RWPE1 (cell line): ENCODE data around the gene EPS8L2.

Source experiments
- CTCF ChIA-PET: fragments of 350-600 bp; sonication (Branson Sonifier 250); formaldehyde crosslinking; extraction: SDS; loops from one replicate; lab custom pipeline; 2021; lab: Yijun Ruan, JAX
- POLR2A ChIA-PET: fragments of 400-600 bp; formaldehyde crosslinking; extraction: SDS; loops from one replicate; lab custom pipeline; 2020; ENCODE audit warnings: antibody characterized with exemption; ENCODE audit not compliant: low non-redundant PET; lab: Yijun Ruan, JAX
- DNase-seq: peaks from one replicate; pipeline ENCODE4 v3.0.0; 2012; ENCODE audit warnings: low spot score
- H3K27ac ChIP-seq: fragments of 450-650 bp; 2 replicates; pipeline ENCODE4 v1.5.1; 2017
- TF ChIP-seq, protein P1 (sequence below): fragments of 450-650 bp; conservative IDR thresholded peaks from 2 replicates; pipeline ENCODE4 v1.5.1; 2017; ENCODE audit warnings: low read depth, mild to moderate bottlenecking

Gene EPS8L2

GRCh38 chr11:695288-695537 lies 10.8 kb upstream of the EPS8L2 start:
- no peak for DNase-seq
- POLR2A ChIA-PET = interaction anchor here (1.8 kb wide), 1 partner anchor 12 kb away, joined by 5 read pairs; no protein-coding TSS in a partner anchor
- H3K27ac ChIP-seq = peak overlapping the region; percentile 97
- CTCF ChIA-PET = interaction anchor here (3.5 kb wide), 1 partner anchor 28 kb away, joined by 18 read pairs; no protein-coding TSS in a partner anchor
- TF ChIP-seq, protein P1, sequence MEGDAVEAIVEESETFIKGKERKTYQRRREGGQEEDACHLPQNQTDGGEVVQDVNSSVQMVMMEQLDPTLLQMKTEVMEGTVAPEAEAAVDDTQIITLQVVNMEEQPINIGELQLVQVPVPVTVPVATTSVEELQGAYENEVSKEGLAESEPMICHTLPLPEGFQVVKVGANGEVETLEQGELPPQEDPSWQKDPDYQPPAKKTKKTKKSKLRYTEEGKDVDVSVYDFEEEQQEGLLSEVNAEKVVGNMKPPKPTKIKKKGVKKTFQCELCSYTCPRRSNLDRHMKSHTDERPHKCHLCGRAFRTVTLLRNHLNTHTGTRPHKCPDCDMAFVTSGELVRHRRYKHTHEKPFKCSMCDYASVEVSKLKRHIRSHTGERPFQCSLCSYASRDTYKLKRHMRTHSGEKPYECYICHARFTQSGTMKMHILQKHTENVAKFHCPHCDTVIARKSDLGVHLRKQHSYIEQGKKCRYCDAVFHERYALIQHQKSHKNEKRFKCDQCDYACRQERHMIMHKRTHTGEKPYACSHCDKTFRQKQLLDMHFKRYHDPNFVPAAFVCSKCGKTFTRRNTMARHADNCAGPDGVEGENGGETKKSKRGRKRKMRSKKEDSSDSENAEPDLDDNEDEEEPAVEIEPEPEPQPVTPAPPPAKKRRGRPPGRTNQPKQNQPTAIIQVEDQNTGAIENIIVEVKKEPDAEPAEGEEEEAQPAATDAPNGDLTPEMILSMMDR = no peak

DNA sequence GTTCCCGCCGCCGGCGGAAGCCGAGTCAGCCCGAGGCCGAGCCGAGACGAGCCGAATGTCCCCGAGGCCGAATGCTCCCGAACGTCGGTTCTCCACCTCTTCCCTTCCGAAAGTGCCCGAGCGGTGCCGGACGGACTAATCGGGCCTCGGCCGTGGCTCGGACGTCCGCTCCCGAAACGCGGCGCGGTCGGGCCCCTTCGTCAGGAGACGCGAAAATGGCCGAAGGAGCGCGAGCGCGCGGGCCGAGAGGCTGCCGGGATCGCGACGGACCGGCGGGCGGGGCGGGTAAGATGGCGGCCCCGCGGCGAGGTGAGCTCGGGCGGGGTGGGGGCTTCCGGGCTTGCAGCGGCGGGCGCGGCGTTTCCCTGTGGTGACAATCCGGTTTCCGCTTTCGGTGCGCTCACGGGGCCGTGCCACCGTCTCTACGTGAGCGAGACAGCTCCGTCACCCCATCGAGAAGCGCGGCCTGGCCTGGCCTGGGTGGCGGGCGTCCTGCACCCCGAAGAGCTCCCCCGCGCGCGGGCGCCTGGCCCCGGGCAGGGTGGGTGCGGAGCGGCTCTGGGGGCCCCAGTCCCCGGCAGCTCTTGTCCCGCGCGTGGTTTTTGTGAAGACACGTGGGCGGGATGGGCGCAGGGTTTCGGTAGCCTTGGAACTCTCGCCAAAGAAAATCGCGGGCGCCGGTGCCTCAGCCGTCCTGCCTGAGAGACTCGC lies 10.3 kb upstream of the EPS8L2 start, which contains the start of gene TMEM80:
Gene TMEM80, plus strand, starts transcription at position 279 of the 711 bp plus-strand sequence. Its CDS starts 12 bp downstream, at position 291.
- peak; percentile 89 for DNase-seq
- peak within 1 kb of the TSS; percentile 97 for H3K27ac ChIP-seq
- POLR2A ChIA-PET = interaction anchor here (0.5 to 1.8 kb wide), 2 partner anchors 11 to 32 kb away, joined by 3 to 5 read pairs; no protein-coding TSS in a partner anchor
- TF ChIP-seq, protein P1 = no peak
- CTCF ChIA-PET = interaction anchor here (3.5 kb wide), 1 partner anchor 28 kb away, joined by 18 read pairs; no protein-coding TSS in a partner anchor

DNA sequence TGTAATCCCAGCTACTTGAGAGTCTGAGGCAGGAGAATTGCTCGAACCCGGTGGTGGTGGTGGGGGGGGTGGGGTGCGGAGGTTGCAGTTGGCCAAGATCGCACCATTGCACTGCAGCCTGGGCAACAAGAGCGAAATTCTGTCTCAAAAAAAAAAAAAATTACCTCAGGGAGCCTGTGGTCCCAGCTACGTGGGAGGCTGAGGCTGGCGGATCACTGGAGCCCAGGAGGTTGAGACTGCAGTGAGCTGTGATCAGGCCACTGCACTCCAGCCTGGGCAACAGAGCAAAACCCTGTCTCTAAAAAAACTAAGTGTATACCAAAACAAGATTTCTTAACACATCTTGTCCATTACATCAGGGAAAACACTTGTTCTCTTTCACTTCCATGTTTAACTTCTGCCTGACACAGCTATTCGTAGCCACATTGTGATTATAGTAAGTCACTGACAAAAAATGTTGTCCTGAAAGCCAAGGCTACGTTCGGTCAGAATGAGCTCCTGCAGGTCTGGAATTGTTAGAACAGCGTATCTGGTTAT lies 9.0 kb upstream of the EPS8L2 start:
- ChIA-PET CTCF (interaction anchor here (0.6 to 3.5 kb wide), 5 partner anchors 26 to 1707 kb away, joined by 4 to 18 read pairs (median 4); no protein-coding TSS in a partner anchor), POLR2A (interaction anchor here (0.6 to 1.7 kb wide), 5 partner anchors 10 to 113 kb away, joined by 3 to 4 read pairs (median 4); partner anchors contain the start of gene RPLP2)
- no peak for DNase-seq
- H3K27ac ChIP-seq = peak overlapping the region; percentile 97
- TF ChIP-seq, protein P1 = no peak

- TF ChIP-seq, protein P1 = no peak
- ChIA-PET CTCF (interaction anchor here (0.6 to 3.5 kb wide), 5 partner anchors 9 to 68 kb away, joined by 3 to 18 read pairs (median 4); no protein-coding TSS in a partner anchor), POLR2A (interaction anchor here (0.6 to 1.7 kb wide), 4 partner anchors 9 to 112 kb away, joined by 3 to 4 read pairs (median 4); partner anchors contain the start of gene RPLP2)
- DNase-seq = no peak
- peak overlapping the region; percentile 97 for H3K27ac ChIP-seq
Observed at GRCh38 chr11:697811-698311, 8.2 kb upstream of the EPS8L2 start.

GRCh38 chr11:698493-699115 lies 7.4 kb upstream of the EPS8L2 start:
- TF ChIP-seq, protein P1 = no peak
- H3K27ac ChIP-seq = peak overlapping the region; percentile 97
- no peak for DNase-seq
- ChIA-PET CTCF (interaction anchor here (0.6 to 1.7 kb wide), 3 partner anchors 8 to 37 kb away, joined by 4 read pairs; no protein-coding TSS in a partner anchor), POLR2A (no interaction called here)

GRCh38 chr11:699116-699508 lies 6.9 kb upstream of the EPS8L2 start:
- peak overlapping the region; percentile 97 for H3K27ac ChIP-seq
- ChIA-PET POLR2A (no interaction called here), CTCF (interaction anchor here (0.6 to 1.7 kb wide), 2 partner anchors 29 to 37 kb away, joined by 4 read pairs; no protein-coding TSS in a partner anchor)
- TF ChIP-seq, protein P1 = no peak
- no peak for DNase-seq
